MM.1S (cell line): ENCODE results near the gene FKBP15.

Experiments
- DNase-seq: peaks from one replicate; pipeline ENCODE4 v3.0.0-alpha.2; 2015
- H2AFZ ChIP-seq: fragments of 300-600 bp; sonication (generic); 2 replicates; pipeline ENCODE4 v1.6.0; 2016; ENCODE audit warnings: antibody characterized with exemption, low read length
- H3F3A ChIP-seq: fragments of 300-600 bp; sonication (generic); 2 replicates; pipeline ENCODE4 v1.6.1; 2016; ENCODE audit warnings: mild to moderate bottlenecking, antibody characterized with exemption, low read length, moderate library complexity, mixed read lengths; ENCODE audit not compliant: insufficient read depth
- H3K27ac ChIP-seq: fragments of 300-600 bp; sonication (generic); 2 replicates; pipeline ENCODE4 v1.5.1; 2016; ENCODE audit warnings: mild to moderate bottlenecking, low read length
- H3K27me3 ChIP-seq: fragments of 300-600 bp; sonication (generic); replicated peaks from 2 replicates; pipeline ENCODE4 v1.6.0; 2016; ENCODE audit warnings: low read length; ENCODE audit not compliant: insufficient read depth
- H3K36me3 ChIP-seq: fragments of 300-600 bp; sonication (generic); replicated peaks from 2 replicates; pipeline ENCODE4 v1.6.1; 2016; ENCODE audit warnings: mild to moderate bottlenecking, low read length, mixed read lengths; ENCODE audit not compliant: insufficient read depth
- H3K4me1 ChIP-seq: fragments of 300-600 bp; sonication (generic); 2 replicates; pipeline ENCODE4 v1.6.1; 2016; ENCODE audit warnings: low read length, mixed read lengths
- H3K4me2 ChIP-seq: fragments of 300-600 bp; sonication (generic); 2 replicates; pipeline ENCODE4 v1.6.0; 2016; ENCODE audit warnings: low read depth, low read length
- H3K4me3 ChIP-seq: fragments of 300-600 bp; sonication (generic); 2 replicates; pipeline ENCODE4 v1.5.1; 2016; ENCODE audit warnings: low read length, mixed read lengths
- H3K79me2 ChIP-seq: fragments of 300-600 bp; sonication (generic); 2 replicates; pipeline ENCODE4 v1.6.1; 2016; ENCODE audit warnings: mixed run types, low read length, mixed read lengths
- H3K9ac ChIP-seq: fragments of 300-600 bp; sonication (generic); 2 replicates; pipeline ENCODE4 v1.6.1; 2016; ENCODE audit warnings: low read length, mixed read lengths
- H3K9me2 ChIP-seq: fragments of 300-600 bp; sonication (generic); replicated peaks from 2 replicates; pipeline ENCODE4 v1.6.1; 2016; ENCODE audit warnings: mild to moderate bottlenecking, low read length, mixed read lengths; ENCODE audit not compliant: insufficient read depth
- H3K9me3 ChIP-seq: fragments of 300-600 bp; sonication (generic); replicated peaks from 2 replicates; pipeline ENCODE4 v1.6.1; 2016; ENCODE audit warnings: mild to moderate bottlenecking, low read length, mixed read lengths; ENCODE audit not compliant: insufficient read depth
- H4K20me1 ChIP-seq: fragments of 300-600 bp; sonication (generic); 2 replicates; pipeline ENCODE4 v1.6.1; 2016; ENCODE audit warnings: mild to moderate bottlenecking, low read length, moderate library complexity, mixed read lengths; ENCODE audit not compliant: insufficient read depth
- CTCF ChIP-seq: fragments of 300-600 bp; sonication (generic); IDR thresholded peaks from 2 replicates; pipeline ENCODE4 v1.5.1; 2016; ENCODE audit warnings: antibody characterized with exemption, low read length, mixed read lengths
- EZH2 ChIP-seq: fragments of 300-600 bp; sonication (generic); optimal IDR thresholded peaks from 2 replicates; pipeline ENCODE3; 2017; ENCODE audit warnings: low read depth, mild to moderate bottlenecking, antibody characterized with exemption, low read length, mixed read lengths
- EZH2phosphoT487 ChIP-seq: fragments of 300-600 bp; sonication (generic); IDR thresholded peaks from 2 replicates; pipeline ENCODE4 v1.6.1; 2018; ENCODE audit warnings: antibody characterized with exemption, low read length

Gene FKBP15

GRCh38 chr9:113156880-113157279, 64.2 kb downstream of the FKBP15 start:
- Histone ChIP-seq H3K9me2 (no peaks in the 10 kb centered on the region), H3K4me2 (no peak overlapping the region), H3K79me2 (no peaks in the 10 kb centered on the region), H3K4me3 (no peak overlapping the region), H3K27ac (no peak overlapping the region), H3K36me3 (no peaks in the 10 kb centered on the region), H3K4me1 (no peaks in the 10 kb centered on the region), H3K27me3 (no peaks in the 10 kb centered on the region), H3K9me3 (no peaks in the 10 kb centered on the region), H2AFZ (no peak overlapping the region), H3K9ac (no peak overlapping the region), H4K20me1 (no peaks in the 10 kb centered on the region), H3F3A (no peaks in the 10 kb centered on the region)
- no peak for TF ChIP-seq EZH2
- no peak for DNase-seq

- Histone ChIP-seq H3K9me2 (no peaks in the 10 kb centered on the region), H3K9me3 (no peaks in the 10 kb centered on the region), H2AFZ (no peak overlapping the region), H3K4me2 (no peak overlapping the region), H3K9ac (no peak overlapping the region), H3K4me1 (no peaks in the 10 kb centered on the region), H4K20me1 (no peaks in the 10 kb centered on the region), H3K27ac (no peak overlapping the region), H3K27me3 (no peaks in the 10 kb centered on the region), H3K4me3 (no peak overlapping the region), H3K36me3 (no peaks in the 10 kb centered on the region), H3K79me2 (no peaks in the 10 kb centered on the region), H3F3A (peaks cover 3% of the 10 kb centered on the region; the same call in 1 of the 2 replicates)
- DNase-seq, result no peak
- TF ChIP-seq EZH2 (no peak), CTCF (no peak), EZH2phosphoT487 (no peak)
Measured at GRCh38 chr9:113155911-113156588, 65.0 kb downstream of the FKBP15 start.

GRCh38 chr9:113154946-113155345, 66.1 kb downstream of the FKBP15 start:
- Histone ChIP-seq H3K9me3 (no peaks in the 10 kb centered on the region), H4K20me1 (no peaks in the 10 kb centered on the region), H3K79me2 (no peaks in the 10 kb centered on the region), H3F3A (peaks cover 4% of the 10 kb centered on the region; the same call in 1 of the 2 replicates), H3K4me3 (no peak overlapping the region), H3K9ac (no peak overlapping the region), H3K4me1 (no peaks in the 10 kb centered on the region), H3K36me3 (no peaks in the 10 kb centered on the region), H3K27me3 (no peaks in the 10 kb centered on the region), H2AFZ (no peak overlapping the region), H3K4me2 (no peak overlapping the region), H3K27ac (no peak overlapping the region), H3K9me2 (no peaks in the 10 kb centered on the region)
- no peak for TF ChIP-seq EZH2
- TF ChIP-seq EZH2phosphoT487, result no peak
- no peak for TF ChIP-seq CTCF
- DNase-seq, result no peak

GRCh38 chr9:113154471-113154870, 66.6 kb downstream of the FKBP15 start:
- no peak overlapping the region for H3K4me3 ChIP-seq
- no peaks in the 10 kb centered on the region for H3K9me2 ChIP-seq
- no peak for DNase-seq
- no peak overlapping the region for H2AFZ ChIP-seq
- H4K20me1 ChIP-seq, result no peaks in the 10 kb centered on the region
- TF ChIP-seq CTCF (no peak), EZH2phosphoT487 (no peak), EZH2 (no peak)
- no peaks in the 10 kb centered on the region for H3K79me2 ChIP-seq
- no peak overlapping the region for H3K27ac ChIP-seq
- no peaks in the 10 kb centered on the region for H3K27me3 ChIP-seq
- H3K9me3 ChIP-seq, result no peaks in the 10 kb centered on the region
- no peak overlapping the region for H3K4me2 ChIP-seq
- H3F3A ChIP-seq, result peaks cover 4% of the 10 kb centered on the region; the same call in 1 of the 2 replicates
- no peaks in the 10 kb centered on the region for H3K4me1 ChIP-seq
- H3K36me3 ChIP-seq, result no peaks in the 10 kb centered on the region
- no peak overlapping the region for H3K9ac ChIP-seq
